GF-D8 (cell line): ENCODE measurements around the gene ACADSB.
A peak's percentile ranks its signal among the peaks of the same experiment; 100 is the strongest.

Source experiments
- DNase-seq: peaks from one replicate; lab custom pipeline; 2025; lab: John Stamatoyannopoulos, UW

ACADSB gene

DNA sequence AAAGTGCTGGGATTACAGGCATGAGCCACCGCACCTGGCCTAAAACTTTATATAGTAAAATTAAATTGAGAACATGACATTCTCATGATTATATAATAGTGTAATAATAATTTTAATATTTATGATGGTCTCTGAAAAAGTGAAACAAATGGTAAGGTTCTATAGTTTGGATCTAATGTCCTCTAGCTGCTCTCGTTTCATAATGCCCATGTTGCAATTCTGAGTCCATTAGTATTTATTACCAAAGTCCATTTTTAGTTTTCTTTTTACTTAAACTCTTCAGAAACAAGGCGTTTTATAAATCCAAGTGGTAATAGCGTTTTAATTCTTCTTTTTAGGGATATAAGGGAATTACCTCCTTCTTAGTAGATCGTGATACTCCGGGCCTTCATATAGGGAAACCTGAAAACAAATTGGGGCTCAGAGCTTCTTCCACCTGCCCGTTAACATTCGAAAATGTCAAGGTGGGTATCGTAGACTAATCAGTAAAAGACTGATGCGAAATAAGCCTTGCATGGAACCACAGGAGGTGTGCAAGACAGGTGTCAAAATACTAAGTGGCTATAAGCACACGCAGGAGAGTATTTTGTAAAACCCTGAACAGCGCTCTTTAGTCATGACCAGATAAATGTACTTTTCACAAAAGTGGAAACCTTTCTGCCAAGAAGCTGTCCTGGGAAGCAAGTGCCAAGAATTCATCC lies 34.1 kb downstream of the ACADSB start:
- DNase-seq: no peak

DNA sequence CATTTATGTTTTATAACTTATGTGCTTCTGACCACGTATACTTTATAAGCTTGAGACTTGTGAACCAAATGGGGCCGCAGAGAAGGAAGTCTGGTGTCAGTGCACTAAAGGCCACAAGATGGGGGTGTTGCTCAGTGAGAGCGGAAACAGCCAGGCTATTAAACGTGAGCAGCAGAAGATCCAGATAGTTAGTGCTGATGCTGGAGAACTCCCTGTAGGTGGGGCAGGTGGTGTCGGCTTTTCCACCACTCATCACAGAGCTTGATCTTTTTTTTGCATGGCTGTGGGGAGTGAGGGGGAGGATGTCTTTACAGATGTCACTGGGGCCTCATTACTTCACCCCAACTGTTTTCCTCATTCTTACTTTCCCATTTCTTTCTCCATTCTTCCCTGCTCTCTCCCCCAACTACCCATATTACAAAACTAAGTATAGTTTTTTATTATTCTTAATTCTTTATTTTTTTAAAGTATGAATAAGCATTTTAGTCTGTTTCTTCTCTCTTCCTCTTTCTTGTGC lies 34.7 kb downstream of the ACADSB start:
- peak; percentile 32 for DNase-seq

DNA sequence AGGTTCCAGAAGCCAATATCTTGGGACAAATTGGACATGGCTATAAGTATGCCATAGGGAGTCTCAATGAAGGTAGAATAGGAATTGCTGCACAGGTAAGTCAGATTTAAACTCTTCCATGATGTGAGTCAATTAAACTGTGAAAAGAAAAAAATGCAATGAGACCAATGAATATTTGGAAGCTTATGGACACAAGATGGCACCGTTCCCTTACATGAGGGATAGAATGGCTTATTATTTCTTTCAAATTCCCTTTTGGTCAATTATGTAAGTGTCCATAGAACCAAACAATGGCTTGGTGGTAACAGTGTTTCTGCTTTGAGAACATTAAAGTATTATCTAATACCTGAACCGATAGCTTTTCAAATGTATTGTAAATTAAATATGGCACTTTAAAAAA lies 35.6 kb downstream of the ACADSB start:
- no peak for DNase-seq

DNA sequence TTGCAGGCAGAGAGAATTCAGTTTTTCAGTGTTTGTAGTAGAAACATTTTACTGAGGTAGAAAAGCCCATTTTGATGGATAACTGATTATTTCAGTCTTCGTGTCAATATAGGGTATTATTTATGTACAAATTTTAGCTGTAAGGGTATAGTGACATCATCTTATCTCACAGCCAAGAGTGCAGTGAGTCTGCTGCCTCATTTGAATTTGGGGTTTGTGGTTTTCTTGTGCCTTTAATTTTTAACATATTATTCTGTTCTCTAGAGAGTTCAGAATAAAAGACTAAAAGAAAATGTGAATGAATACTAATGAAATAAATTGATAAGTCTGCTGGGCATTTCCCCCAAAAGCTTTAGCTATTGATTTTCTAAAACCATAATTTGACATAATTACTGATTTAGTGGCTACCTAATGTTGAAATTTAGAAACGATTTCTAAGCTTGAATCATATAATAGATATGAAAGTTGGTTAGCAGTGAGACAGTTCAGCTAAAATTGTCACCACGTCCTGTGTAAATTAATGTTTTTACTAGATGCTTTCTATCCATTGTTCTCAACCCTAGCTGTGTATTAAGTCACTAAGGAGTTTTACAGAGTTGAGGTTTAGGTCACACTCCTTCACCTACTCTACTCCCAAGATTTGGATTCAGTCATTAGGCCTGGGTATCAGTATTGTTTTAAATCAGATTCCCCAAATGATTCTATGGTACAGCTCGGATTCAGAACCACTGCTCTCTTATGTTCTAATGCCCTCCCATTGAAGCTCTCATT lies 37.3 kb downstream of the ACADSB start:
- no peak for DNase-seq

DNA sequence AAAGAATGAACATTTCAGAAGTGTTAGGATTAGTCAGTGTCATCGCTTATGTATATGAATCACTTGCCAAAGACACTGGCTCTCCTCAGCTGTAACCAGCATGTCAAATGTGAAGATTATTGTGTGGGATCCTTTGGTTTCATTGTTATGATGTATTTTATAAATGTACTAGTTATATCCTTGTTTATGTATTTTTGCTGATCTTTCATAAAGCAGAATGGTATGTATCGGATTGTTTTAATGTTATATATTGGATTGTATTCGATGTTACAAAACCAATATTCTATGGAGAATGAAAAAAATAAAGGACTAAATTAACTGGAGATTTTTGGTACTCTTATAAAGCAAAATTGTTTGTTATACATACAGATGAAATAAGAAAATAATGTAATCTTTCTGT lies 49.2 kb downstream of the ACADSB start:
- DNase-seq: no peak

DNA sequence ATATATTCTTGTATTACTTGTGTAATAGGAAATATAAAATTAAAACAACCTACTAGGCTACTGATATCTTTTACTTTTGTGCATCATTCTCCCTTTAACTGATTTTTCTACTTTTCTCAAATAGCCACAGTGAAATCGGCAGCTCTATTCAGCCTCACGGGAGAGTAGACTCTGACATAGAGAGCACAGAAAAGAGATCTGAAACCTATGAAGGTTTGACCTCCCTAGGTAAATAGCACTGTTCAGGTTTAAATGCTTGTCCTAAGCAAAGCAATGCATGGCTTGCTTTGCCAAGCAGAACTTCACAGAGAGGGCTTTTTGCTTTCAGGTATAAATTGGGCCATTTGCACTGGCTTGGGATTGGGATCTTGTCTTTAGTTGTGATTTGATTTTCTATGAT lies 53.1 kb downstream of the ACADSB start:
- no peak for DNase-seq

DNA sequence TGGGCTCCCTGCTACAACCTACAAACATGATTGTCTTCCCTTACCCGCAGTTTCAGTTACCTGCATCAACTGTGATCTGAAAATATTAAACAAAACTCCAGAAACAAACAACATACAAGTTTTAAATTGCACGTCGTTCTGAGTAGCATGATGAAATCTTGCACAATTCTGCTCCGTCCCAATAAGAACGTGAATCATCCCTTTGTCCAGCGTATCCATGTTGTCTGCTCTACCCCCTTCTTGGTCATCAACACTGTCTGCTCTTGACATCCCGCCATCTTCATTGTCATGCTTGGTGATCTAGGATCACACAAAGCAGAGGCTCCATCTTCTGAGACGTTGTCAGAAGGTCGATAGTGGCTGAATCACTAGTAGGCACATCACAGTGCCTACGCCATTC lies 53.9 kb downstream of the ACADSB start:
- no peak for DNase-seq

DNA sequence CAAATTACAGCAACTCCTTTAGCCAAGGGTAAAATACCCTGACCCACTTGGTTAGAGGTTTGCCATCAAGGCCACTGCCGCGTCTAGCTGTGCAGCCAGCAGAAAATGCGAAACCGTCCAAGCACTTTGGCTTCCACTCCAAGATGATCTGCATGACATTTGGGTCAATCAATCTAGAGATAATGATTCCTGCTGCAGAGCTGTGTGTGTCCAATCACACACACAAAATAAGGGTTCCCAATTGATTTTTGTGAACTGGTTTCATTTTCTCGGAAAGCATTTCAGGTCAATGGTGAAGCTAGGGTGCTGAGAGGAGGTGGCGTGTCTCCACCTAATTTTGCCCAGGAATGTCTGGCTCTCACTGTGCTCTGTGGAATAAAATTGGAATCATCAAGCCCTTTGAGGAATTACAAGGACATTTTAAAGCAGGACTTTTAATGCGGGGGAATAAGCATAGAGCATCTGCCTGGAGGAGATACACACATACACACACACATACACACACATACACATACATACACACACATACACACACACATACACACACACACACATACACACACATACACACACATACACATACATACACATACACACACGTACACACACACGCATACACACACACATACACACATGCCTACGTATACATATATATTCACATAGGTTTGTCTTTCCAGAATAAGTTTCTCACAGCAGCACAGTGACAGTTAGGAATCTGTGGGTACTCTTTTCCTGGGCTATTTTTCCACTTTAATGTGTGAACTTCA lies 59.5 kb downstream of the ACADSB start:
- DNase-seq: no peak

DNA sequence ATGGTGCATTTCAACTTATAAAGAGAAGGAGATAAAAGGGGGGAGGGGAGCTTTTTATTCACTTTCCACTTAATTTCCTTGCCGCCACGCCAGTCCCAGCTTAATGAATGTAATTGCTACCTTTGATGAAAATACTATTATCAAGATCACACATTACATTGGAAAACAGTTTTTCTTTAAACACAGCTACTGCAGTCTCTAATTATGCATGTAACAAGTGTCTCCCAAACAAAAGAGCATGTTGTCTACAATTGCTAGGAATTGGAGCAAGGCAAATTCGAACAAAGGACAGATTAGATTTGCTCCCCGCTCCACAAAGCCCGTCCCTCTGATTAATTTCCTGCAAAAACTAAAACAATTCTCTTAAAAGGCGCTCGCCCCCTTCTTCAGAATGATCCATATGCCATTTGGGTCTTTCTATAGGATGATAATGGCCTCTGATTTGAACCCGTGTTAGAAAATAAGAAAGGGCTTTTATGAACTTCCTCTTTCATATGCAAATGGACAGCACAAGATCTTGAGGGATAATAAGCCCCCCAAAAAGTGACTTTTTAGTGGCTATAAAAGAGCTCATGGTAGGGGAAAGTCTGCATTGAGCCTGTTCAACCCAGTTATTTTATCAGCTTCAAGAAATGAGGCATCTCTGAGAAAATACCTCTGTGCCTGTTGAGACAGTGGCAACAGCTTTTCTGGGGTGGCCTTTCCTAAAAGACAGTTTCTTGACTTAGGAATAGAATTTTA lies 60.6 kb downstream of the ACADSB start:
- DNase-seq: no peak

DNA sequence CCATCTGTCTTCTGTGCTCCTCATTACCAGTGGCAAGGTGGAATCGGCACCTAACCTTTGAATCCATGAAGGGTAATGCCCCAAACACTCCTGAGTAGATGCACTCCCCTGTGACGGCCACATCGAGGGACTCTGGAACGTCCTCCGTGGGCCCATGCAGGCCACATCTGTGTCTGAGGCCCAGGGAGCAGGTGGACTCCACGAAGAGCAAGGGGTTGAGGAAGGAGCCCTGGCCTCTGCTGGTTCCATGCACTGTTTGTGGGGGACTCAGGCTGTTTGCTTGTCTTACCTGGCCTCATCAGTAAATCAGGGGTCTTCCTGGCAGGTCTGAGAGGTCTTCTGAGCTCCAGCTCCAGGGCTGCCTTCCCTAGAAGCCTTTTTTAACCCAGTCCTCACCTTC lies 64.4 kb downstream of the ACADSB start:
- DNase-seq: no peak

DNA sequence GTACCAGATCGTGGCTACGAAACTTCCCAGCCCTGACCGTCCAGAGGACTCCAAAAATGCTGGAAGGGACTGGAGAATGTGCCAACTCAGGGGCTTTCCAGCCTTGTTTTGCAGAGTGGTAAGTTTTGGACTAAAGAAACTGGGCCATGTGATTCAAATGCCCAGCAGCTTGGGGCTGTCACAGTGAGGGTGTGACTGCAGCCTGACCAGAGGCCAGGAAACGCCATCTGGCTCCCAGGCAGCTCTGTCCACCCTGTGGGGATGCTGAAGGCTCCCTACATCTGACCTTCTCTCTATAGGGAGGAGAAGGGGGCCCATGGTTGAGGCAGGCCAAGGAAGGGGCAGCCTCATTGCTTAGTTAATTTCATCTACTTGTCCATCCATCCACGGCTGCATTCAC lies 65.4 kb downstream of the ACADSB start:
- DNase-seq: no peak

DNA sequence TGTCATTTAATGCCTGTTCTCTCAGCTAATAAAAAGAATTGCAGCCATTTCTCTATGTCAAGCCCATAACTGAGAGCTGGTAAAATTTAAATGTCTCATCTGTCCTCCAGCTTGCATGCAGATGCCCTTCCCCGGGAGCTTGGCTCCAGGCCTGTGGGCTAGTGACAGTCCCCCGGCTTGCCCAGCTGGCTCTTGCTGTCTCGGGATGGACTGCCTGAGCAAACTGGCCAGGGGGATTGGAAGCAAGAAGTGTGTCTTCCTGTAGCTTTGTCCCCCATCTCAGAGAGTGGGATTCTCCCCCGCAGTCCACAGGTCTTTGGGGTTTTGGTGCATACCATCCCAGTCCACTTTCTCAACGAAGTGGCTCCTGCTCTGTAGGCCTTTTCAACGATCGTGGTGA lies 73.1 kb downstream of the ACADSB start:
- DNase-seq: no peak

DNA sequence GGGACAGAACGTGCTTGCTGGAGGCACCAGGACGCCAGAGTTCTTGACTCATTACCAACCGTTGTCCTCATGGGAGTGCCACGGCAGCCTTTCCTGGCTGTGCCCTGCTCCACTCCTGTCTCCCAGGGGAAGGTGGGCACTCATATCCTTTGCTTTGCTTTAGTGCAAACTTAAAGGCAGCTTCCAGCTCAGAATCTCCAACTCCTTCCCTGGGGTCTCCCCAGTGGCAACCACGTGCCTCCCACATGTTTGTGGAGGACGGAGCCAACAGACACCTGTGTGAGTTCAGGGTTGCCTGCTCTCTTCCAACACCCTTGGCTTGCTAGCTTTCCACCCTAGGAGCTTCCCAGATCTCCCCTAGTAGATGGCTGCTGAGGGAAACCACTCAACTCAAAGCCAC lies 75.0 kb downstream of the ACADSB start:
- no peak for DNase-seq

DNA sequence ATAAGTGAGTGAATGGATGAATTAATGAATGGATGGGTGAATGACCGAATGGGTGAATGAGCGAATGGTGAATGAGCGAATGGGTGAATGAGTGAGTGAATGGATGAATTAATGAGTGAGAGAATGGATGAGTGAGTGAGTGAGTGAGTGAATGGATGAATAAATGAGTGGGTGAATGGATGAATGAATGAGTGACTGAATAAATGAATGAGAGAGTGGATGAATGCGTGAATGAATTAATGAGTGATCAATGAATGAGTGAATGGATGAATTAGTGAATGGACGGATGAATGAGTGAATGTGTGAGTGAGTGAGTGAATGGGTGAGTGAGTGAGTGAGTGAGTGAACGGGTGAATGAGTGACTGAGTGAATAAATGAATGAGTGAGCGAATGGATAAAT lies 77.5 kb downstream of the ACADSB start:
- DNase-seq: no peak

DNA sequence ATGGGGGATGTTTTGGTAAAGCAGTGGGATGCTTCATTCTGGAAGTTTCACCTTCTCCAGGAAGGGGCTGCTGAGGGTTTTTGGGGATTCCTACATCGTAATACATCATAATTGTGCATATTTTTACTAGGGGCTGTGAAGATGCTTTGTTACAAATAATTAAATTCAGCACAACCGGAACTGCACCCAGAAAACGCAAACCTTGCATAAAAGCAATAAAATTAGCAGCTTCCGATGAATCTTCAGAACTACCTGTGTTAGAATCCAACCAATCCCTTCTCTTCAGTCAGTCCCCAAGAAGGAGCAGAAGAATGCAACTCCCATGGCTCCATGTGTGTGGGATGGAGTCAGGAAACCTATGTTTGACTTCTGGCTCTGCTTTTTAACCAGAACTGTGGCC lies 78.5 kb downstream of the ACADSB start:
- DNase-seq: no peak

DNA sequence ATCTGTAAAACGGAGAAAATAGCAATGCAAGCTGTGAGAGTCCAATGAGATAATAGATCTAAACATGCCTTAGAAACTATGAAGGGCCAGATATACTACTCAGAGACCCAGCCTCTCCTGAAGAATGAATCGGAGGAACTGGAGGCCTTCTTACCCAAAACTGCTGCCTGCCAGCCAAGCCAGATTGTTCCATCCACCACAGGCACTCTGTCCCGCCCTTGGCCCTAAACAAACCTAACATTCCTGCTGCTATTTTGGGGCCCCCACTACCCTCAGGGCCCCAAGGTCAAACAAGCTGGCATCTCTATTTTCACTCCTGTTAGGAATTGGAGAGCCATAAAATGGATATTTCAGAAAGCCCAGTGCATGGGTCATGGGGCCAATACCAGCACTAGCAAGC lies 79.0 kb downstream of the ACADSB start:
- no peak for DNase-seq

DNA sequence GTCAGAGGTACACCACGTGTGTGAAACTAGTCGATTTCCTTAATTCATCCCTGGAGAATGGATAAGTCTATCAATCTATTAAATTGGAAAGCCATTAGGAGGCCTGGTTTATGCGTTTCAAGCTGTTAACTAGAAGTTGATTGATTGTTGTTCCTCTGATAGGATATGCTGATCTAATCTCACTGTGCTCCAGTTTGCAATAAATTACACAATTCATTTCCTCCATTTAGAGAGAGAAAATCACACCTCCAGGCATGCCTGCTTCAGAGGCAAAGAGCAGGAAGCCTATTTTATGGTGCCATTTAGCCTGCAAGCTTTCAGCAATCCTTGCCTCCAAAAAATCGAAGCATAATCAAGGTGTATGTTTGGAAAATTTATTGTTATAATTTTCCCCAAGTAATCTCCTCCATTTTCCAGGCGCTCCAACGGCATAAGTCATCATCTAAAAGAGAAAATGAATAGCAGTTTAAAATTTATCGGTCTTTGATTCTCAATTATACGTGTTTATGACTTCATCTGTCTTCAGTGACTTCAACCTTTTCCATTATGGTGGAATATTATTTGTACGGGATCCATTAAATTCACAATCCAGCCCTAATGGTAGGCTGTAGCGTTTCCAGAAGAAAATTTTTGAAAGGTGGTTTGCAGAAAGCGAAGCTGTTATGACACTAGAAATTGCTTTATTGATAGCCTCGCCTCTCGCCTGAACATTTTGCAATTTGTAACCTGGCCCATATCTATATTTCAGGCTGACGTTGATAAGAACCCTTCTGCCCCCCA lies 84.0 kb downstream of the ACADSB start:
- DNase-seq: no peak

DNA sequence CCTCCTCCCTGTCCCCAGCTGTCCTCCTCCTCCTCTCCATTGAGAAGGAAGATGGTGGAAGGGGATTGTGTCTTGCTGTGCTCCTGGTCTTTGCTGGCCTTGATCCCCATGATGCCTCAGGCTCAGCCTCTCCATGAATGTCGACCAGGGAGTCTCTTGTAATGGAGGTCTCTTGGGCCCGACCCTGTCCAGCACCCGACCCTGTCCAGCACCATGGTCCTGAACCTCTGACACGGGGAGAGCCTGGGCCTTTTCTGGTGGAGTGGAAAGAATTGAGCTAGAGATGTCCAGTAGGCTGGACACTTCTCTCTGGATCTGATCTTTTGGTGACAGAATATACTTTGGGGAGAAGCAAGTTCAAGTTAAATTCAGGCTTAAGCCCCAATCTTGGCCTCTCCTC lies 84.7 kb downstream of the ACADSB start:
- DNase-seq: no peak

DNA sequence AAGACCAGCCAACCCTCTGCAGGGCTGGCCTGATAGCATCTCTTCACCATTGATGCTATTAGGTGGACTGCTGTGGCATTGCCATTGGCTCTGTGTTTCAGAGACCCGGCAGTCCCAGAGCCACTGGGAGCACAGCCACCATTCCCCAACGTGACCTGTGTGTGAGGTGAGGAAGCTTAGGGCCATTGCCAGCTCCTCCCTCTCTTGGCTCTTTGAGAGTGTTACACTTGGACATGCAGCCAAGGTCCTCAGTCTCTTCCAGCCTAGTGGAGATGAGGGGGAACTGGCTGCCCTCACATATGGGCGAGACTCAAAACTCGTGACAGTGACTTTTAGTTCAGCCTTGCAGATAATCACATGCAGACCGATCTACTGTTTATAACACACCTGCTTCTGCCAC lies 87.6 kb downstream of the ACADSB start:
- no peak for DNase-seq

DNA sequence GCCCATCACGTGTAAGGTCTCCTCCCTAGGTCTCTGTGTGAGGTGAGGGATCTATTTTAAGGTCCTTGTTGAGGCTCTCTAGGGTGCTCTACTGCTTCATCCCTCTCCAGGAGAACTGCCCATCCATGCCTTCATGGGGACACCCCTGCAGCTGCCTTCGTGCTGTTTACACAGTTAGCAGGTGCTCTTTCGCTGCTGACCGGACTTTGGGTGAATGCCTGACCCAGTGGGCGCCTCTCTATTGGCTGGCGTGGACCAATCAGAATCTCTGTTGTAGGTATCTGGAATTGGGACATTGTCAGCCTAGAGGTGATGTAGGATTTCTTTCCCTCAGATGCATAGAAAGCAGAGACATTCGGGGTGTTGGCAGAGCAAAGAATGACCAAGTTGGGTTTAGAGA lies 88.2 kb downstream of the ACADSB start:
- DNase-seq: no peak

DNA sequence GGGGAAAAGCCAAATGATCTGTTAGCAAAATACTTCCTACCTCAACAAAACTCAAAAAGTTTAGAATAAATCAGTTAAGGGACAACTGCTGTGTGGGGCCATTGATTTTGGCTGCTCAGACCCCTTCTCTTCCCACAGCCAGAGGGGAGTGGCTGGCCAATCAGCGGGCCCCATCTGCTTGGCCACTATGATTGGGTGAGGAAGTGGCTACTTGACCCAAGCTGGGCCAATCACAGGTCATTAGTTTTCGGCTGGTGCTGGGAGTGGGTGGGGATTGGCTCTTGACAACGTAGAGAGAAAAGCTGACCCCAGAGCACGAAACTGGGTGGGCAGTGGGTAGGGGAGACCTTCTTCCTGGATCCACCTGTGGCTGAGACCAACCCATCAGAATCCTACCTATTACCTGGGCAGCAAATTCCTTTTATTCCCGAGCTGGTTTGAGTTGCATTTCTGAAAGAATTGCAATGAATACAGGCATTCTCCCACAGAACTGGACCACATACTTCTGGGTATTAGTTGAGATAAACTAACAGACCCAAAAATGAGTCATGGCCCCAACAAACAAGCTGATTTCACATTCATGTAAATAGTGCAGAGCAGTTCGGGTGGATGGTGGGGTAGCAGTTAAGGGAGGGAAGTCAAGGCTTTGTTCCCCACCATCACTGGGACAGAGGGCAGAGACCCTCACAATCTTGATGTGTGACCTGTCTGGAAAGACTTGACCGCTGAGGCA lies 91.4 kb downstream of the ACADSB start:
- DNase-seq: no peak
